MM.1S (cell line): Measurements from ENCODE around the gene SAA4.
"Not testable (repeated sequence)": the region's sequence is repeated elsewhere in the genome, so short reads cannot be mapped to it uniquely, and the experiment has no call there.

Experiments
- DNase-seq: peaks from one replicate; pipeline ENCODE4 v3.0.0-alpha.2; 2015
- H2AFZ ChIP-seq: fragments of 300-600 bp; sonication (generic); 2 replicates; pipeline ENCODE4 v1.6.0; 2016; ENCODE audit warnings: antibody characterized with exemption, low read length
- H3F3A ChIP-seq: fragments of 300-600 bp; sonication (generic); 2 replicates; pipeline ENCODE4 v1.6.1; 2016; ENCODE audit warnings: mild to moderate bottlenecking, antibody characterized with exemption, low read length, moderate library complexity, mixed read lengths; ENCODE audit not compliant: insufficient read depth
- H3K27ac ChIP-seq: fragments of 300-600 bp; sonication (generic); 2 replicates; pipeline ENCODE4 v1.5.1; 2016; ENCODE audit warnings: mild to moderate bottlenecking, low read length
- H3K27me3 ChIP-seq: fragments of 300-600 bp; sonication (generic); replicated peaks from 2 replicates; pipeline ENCODE4 v1.6.0; 2016; ENCODE audit warnings: low read length; ENCODE audit not compliant: insufficient read depth
- H3K36me3 ChIP-seq: fragments of 300-600 bp; sonication (generic); replicated peaks from 2 replicates; pipeline ENCODE4 v1.6.1; 2016; ENCODE audit warnings: mild to moderate bottlenecking, low read length, mixed read lengths; ENCODE audit not compliant: insufficient read depth
- H3K4me1 ChIP-seq: fragments of 300-600 bp; sonication (generic); 2 replicates; pipeline ENCODE4 v1.6.1; 2016; ENCODE audit warnings: low read length, mixed read lengths
- H3K4me2 ChIP-seq: fragments of 300-600 bp; sonication (generic); 2 replicates; pipeline ENCODE4 v1.6.0; 2016; ENCODE audit warnings: low read depth, low read length
- H3K4me3 ChIP-seq: fragments of 300-600 bp; sonication (generic); 2 replicates; pipeline ENCODE4 v1.5.1; 2016; ENCODE audit warnings: low read length, mixed read lengths
- H3K79me2 ChIP-seq: fragments of 300-600 bp; sonication (generic); 2 replicates; pipeline ENCODE4 v1.6.1; 2016; ENCODE audit warnings: mixed run types, low read length, mixed read lengths
- H3K9ac ChIP-seq: fragments of 300-600 bp; sonication (generic); 2 replicates; pipeline ENCODE4 v1.6.1; 2016; ENCODE audit warnings: low read length, mixed read lengths
- H3K9me2 ChIP-seq: fragments of 300-600 bp; sonication (generic); replicated peaks from 2 replicates; pipeline ENCODE4 v1.6.1; 2016; ENCODE audit warnings: mild to moderate bottlenecking, low read length, mixed read lengths; ENCODE audit not compliant: insufficient read depth
- H3K9me3 ChIP-seq: fragments of 300-600 bp; sonication (generic); replicated peaks from 2 replicates; pipeline ENCODE4 v1.6.1; 2016; ENCODE audit warnings: mild to moderate bottlenecking, low read length, mixed read lengths; ENCODE audit not compliant: insufficient read depth
- H4K20me1 ChIP-seq: fragments of 300-600 bp; sonication (generic); 2 replicates; pipeline ENCODE4 v1.6.1; 2016; ENCODE audit warnings: mild to moderate bottlenecking, low read length, moderate library complexity, mixed read lengths; ENCODE audit not compliant: insufficient read depth
- CTCF ChIP-seq: fragments of 300-600 bp; sonication (generic); IDR thresholded peaks from 2 replicates; pipeline ENCODE4 v1.5.1; 2016; ENCODE audit warnings: antibody characterized with exemption, low read length, mixed read lengths
- EZH2 ChIP-seq: fragments of 300-600 bp; sonication (generic); optimal IDR thresholded peaks from 2 replicates; pipeline ENCODE3; 2017; ENCODE audit warnings: low read depth, mild to moderate bottlenecking, antibody characterized with exemption, low read length, mixed read lengths
- EZH2phosphoT487 ChIP-seq: fragments of 300-600 bp; sonication (generic); IDR thresholded peaks from 2 replicates; pipeline ENCODE4 v1.6.1; 2018; ENCODE audit warnings: antibody characterized with exemption, low read length

Gene SAA4

GRCh38 chr11:18204220-18204619 lies 32.4 kb downstream of the SAA4 start:
- Histone ChIP-seq H3K9me3 (no peaks in the 10 kb centered on the region), H3K9me2 (no peaks in the 10 kb centered on the region)

GRCh38 chr11:18203723-18204122 lies 32.9 kb downstream of the SAA4 start:
- Histone ChIP-seq H3K4me2 (no peak overlapping the region), H4K20me1 (no peaks in the 10 kb centered on the region), H3K9me2 (no peaks in the 10 kb centered on the region), H3K27ac (no peak overlapping the region), H3K4me1 (no peaks in the 10 kb centered on the region), H3K9me3 (no peaks in the 10 kb centered on the region), H3K9ac (no peak overlapping the region), H3K4me3 (no peak overlapping the region), H3K36me3 (no peaks in the 10 kb centered on the region), H2AFZ (no peak overlapping the region), H3F3A (no peaks in the 10 kb centered on the region), H3K79me2 (no peaks in the 10 kb centered on the region), H3K27me3 (no peaks in the 10 kb centered on the region)
- DNase-seq = no peak
- peak; percentile 36 for TF ChIP-seq CTCF
- TF ChIP-seq EZH2phosphoT487 = no peak

More at GRCh38 chr11:18204220-18204619, 32.4 kb downstream of the SAA4 start:
- no peak overlapping the region for H3K9ac ChIP-seq
- H3K4me2 ChIP-seq = no peak overlapping the region
- no peaks in the 10 kb centered on the region for H3K4me1 ChIP-seq
- no peaks in the 10 kb centered on the region for H3K36me3 ChIP-seq
- H3K79me2 ChIP-seq = no peaks in the 10 kb centered on the region
- no peak overlapping the region for H3K27ac ChIP-seq
- no peak overlapping the region for H2AFZ ChIP-seq
- H3K4me3 ChIP-seq = no peak overlapping the region
- no peaks in the 10 kb centered on the region for H4K20me1 ChIP-seq
- H3K27me3 ChIP-seq = no peaks in the 10 kb centered on the region
- TF ChIP-seq CTCF (no peak), EZH2phosphoT487 (no peak), EZH2 (no peak)
- no peaks in the 10 kb centered on the region for H3F3A ChIP-seq
- no peak for DNase-seq

- H3K4me1 ChIP-seq, H3K9ac ChIP-seq, H2AFZ ChIP-seq, H3K9me3 ChIP-seq, H3K9me2 ChIP-seq, H3K79me2 ChIP-seq, H3K36me3 ChIP-seq, DNase-seq, H3K4me3 ChIP-seq, H3F3A ChIP-seq, H3K27ac ChIP-seq, H3K4me2 ChIP-seq, H3K27me3 ChIP-seq, H4K20me1 ChIP-seq: not testable (repeated sequence)
Observed at GRCh38 chr11:18197738-18198137, 38.9 kb downstream of the SAA4 start.

- H3K9me2 ChIP-seq = no peaks in the 10 kb centered on the region
- no peak overlapping the region for H2AFZ ChIP-seq
- no peak overlapping the region for H3K4me3 ChIP-seq
- H3K9ac ChIP-seq = no peak overlapping the region
- H3K36me3 ChIP-seq = no peaks in the 10 kb centered on the region
- no peaks in the 10 kb centered on the region for H3K27me3 ChIP-seq
- H3K4me2 ChIP-seq = no peak overlapping the region
- H3K79me2 ChIP-seq = no peaks in the 10 kb centered on the region
- H3K27ac ChIP-seq = no peak overlapping the region
- H3K4me1 ChIP-seq = no peaks in the 10 kb centered on the region
- TF ChIP-seq EZH2phosphoT487 (no peak), CTCF (no peak)
- no peak for DNase-seq
- H3F3A ChIP-seq = no peaks in the 10 kb centered on the region
- H3K9me3 ChIP-seq = no peaks in the 10 kb centered on the region
- no peaks in the 10 kb centered on the region for H4K20me1 ChIP-seq
Observed at GRCh38 chr11:18196532-18196931, 40.1 kb downstream of the SAA4 start.
